A549 (cell line): Measurements from ENCODE around the gene PLAC1.

Experiments used
- EP300 ChIP-seq, 2 experiments: fragments of >200 bp; sonication (Bioruptor Twin); formaldehyde crosslinking; IDR thresholded peaks; 2 replicates in 1 of 2; 3 replicates in 1 of 2; pipeline ENCODE4 v1.6.1; 2016 to 2017
- ESRRA ChIP-seq: fragments of 150-350 bp; IDR thresholded peaks from 2 replicates; pipeline ENCODE4 v1.6.1; 2014; ENCODE audit warnings: mild to moderate bottlenecking, low read length, borderline replicate concordance

- TF ChIP-seq EP300 (IDR thresholded peaks at IDR 0.05) (no peak), ESRRA (no peak)
These were observed 23.6 kb downstream of the PLAC1 start for GRCh38 chrX:134634691-134635090.
